ENCODE measurements around the gene HLA-DMA. TPM values are rescaled to one million over a fixed set of nuclear protein-coding genes. Genes with fewer than 3 reads are reported as not detected.
A peak's percentile ranks its signal among the peaks of the same experiment; 100 is the strongest.

Gene HLA-DMA
- total RNA-seq (2014; rRNA removed) = 1.9 and 4.0 TPM in 2 replicates
- polyA plus RNA-seq (2012) = 3.3 TPM

DNA sequence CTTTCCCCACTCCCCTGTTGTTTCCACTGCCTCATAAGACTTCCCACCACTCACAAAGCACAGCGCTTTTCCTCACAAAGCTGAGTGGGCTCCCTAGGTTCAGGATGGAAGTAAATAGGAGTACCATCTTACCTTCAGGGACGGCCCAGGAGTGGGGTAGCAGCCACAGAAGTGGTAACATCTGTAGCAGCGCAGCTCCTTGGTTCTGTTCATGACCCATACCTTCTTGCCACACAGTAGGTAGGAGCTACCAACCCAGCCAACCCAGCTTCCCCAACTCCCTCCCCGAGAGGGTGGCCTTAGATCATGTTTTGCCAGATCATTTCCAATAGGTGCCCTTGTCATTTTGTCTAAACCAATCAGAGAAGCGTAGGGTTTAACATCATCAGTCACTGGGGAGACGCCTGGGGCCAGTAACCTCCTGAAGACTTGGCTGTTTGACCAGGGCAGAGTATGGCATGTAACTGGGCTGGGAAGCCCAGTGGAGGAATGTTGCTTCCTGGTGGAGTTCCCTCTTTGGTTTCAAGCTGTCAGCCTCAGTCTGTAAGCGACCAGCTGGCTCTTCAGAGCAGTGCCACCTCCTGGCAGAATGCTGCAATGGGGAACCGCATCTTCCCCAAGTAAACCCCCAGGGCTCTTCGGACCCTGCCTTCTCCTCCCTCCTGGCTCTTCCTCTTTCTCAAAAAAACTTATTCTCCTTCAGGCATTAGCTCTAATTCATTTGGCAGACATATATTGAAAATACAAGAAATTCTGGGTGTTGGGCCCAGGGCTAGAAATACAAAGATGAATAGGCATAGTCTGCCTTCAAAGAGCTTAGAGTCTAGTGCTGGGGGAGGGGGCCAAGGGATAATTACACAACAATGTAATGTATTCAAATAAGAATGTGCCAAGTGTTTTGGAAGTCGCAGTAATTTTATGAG is at the start of gene HLA-DMA:
Gene HLA-DMA, minus strand, starts transcription at position 281 of the 923 bp plus-strand sequence. Its CDS starts 61 bp downstream, at position 220.
- DNase-seq (ENCODE audit: low read depth) = peak; percentile 95

DNA sequence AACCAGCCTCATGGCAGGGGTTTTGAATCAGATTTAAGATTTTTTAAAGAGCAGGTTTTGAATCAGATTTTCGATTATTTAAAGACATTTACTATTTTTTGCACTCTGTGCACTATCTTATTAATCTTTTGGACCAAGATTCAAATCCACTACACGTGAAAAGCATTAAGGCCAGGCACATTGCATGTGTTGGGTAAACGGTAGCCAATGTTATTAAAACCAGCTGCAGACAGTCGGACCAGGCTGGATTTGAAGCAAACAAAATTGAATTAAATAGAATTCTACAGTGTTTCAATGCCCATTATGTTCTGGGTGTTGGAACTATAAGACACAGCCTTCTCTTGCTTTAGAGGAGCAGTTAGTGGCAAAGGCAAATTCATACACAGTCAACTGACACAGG is 48.8 kb upstream of the HLA-DMA start:
- no peak for DNase-seq (ENCODE audit: low read depth)

DNA sequence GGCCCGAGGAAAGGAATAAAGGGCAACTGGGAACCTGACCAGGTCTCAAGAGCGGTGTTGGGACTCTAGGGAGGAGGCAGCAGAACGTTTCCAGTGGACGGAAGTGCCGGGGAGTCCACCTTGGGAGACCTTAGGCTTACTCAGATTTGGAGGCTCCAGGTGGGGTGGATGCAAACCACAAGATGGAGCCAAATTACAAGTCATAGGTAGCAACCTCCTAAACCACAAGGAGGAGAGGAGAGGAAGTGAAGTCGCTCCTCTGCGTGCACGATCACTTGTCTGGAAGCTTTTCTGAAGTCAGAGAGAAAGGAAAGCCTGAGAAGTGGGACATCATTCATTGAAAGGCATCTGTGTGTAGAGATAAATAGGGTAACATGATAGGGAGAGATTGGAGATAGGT is 47.2 kb upstream of the HLA-DMA start:
- no peak for DNase-seq (ENCODE audit: low read depth)

DNA sequence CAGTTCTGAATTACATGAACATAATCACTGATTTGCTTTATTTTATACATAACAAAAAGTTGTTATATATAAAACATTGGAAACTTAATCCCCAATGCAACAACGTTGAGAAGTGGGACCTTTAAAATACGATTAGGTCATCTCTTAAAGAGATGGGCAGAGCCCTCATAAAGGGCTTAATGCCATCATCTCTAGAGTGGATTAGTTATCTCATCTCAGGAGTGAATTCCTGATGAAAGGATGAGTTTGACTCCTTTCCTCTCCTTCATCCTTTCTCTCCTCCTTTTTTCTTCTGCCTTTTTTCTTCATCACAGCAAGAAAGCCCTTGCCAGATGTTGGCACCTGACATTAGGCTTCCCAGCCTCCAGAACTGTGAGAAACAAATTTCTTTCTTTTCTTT is 42.6 kb upstream of the HLA-DMA start:
- DNase-seq (ENCODE audit: low read depth) = no peak

DNA sequence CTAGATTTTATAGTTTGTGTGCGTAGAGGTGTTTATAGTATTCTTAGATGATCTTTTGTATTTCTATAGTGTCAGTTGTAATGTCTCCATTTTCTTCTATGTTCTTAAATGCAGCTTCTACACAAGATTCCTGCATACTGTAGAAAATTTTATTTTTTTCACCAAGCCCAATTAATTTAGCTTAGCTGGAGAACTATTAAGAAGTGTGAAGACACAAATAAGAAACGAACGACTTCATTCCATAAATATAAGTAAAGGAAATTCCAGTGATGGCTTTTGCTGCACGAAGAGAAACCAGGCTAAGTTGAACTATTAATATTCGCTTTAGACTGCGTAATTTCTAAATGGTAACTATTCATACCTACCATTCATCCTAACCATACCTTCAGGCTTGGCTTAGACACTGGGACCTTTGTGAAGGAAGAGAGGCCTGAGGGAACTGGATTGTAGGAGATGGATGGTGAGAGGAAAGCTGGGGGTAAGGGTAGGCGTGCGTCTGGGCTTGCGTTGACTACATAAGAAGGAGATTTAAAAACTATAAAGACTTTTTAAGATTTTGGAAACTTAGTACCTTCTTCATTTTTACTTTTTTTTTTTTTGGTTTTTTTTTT is 40.6 kb upstream of the HLA-DMA start:
- no peak for DNase-seq (ENCODE audit: low read depth)

DNA sequence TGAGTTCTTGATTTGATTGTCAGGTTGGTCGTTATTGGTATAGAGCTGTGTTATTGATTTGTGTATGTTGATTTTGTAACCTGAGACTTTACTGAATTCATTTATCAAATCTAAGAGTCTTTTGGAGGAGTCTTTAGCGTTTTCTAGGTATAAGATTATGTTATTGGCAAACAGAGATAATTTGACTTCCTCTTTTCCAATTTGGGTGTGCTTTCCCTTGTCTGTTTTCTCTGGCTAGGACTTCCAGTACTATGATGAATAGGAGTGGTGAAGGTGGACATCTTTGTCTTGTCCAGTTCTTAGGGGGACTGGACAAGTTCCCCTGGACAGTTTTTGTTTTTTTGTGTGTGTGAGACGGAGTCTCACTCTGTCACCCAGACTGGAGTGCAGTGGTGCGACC is 39.1 kb upstream of the HLA-DMA start:
- no peak for DNase-seq (ENCODE audit: low read depth)

DNA sequence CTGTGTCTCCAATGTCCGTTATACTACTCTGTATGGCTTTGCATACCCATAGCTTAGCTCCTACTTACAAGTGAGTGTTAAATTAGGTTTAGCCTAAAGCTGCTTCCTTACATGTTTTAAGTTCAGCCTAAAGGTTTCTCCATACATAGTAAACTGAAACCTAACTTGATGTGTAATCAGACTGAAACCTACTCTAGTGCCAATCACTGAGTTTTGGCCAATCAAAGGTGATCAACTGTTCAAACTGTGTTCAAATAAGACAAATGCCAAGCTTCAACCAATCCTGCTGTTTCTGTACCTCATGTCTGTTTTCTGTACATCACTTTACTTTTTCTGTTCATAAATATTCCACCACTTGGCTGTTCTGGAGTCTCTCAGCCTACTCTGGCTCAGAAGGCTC is 36.5 kb upstream of the HLA-DMA start:
- DNase-seq (ENCODE audit: low read depth) = no peak

DNA sequence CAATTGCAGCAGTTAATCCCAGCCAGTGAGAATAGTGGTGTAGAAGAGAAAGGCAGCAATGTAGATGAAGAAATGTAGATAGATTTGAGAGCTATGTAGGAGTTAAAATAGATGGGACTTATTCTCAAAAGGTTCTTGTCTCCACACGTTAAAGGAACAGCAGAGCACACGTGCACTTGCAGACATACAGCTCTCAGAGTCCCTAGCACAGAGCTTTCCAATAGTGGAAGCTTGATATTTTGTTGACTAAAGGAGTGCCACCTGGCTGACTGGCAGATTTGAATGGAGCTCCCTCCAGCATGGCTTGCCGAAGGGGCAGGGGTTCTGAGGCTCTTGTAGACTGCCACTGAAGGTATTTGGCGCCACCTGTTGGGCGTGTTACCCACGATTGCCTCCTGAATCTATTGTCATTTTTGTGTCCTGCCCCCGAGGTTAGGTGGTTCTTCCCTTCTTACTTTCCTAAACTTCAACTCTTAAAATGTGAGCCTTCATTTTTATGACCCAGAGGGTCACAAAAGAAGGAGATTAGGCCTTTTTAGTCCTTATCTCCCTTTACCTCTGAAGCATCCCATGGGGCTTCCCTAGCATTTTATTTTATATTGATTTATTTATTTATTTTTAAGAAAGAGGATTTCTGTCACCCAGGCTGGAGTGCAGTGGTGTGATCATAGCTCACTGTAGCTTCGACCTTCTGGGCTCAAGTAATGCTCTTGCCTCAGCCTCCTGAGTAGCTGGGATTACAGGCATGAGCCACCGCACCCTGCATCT is 31.9 kb upstream of the HLA-DMA start:
- peak; percentile 75 for DNase-seq (ENCODE audit: low read depth)

DNA sequence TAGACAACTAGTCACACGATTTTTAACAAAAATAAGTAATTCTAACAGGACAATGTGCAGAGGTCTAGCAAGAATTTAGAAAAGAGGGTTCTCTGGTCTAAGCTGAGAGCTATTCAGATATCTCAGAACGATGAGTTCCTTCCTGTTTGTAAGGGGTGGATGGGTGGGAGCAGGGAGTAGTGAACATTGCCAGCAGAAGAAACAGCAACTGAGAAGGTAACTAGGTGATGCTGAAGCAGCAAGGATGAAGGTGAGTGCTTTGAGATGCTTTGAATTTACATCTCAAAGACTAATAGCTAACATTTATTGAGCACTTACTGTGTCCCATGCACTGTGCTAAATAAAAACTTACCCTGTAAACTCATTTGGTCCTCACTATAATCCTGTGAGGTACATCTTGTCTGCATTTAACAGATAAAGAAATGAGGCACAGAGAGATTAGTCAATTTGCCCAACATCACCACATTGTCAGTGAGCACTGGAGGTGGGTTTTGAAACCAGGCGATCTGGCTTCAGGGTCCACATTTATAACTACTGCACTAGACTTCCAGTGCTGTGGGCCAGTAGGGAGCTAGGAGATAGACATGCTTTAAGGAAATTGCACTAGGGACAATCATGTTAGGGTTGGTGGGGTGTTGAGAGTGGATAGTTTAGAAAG is 31.2 kb upstream of the HLA-DMA start:
- DNase-seq (ENCODE audit: low read depth) = no peak

DNA sequence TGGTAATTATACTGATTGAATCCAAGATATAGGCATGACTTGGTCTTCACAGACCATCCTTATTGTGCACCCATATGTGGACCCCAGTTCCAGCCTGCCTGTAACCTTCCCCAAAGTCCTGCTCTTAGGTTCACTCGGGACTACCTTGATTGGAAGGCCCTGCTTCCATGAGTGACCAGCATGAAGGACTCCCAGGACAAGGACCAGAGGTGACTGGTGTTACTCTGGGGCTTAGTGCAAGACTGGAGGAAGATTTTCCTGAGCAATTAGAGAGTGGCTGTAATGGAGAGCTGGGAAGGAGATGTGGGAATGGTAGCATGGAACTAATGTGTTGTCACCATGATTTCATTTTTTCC is 30.6 kb upstream of the HLA-DMA start:
- DNase-seq (ENCODE audit: low read depth) = no peak

DNA sequence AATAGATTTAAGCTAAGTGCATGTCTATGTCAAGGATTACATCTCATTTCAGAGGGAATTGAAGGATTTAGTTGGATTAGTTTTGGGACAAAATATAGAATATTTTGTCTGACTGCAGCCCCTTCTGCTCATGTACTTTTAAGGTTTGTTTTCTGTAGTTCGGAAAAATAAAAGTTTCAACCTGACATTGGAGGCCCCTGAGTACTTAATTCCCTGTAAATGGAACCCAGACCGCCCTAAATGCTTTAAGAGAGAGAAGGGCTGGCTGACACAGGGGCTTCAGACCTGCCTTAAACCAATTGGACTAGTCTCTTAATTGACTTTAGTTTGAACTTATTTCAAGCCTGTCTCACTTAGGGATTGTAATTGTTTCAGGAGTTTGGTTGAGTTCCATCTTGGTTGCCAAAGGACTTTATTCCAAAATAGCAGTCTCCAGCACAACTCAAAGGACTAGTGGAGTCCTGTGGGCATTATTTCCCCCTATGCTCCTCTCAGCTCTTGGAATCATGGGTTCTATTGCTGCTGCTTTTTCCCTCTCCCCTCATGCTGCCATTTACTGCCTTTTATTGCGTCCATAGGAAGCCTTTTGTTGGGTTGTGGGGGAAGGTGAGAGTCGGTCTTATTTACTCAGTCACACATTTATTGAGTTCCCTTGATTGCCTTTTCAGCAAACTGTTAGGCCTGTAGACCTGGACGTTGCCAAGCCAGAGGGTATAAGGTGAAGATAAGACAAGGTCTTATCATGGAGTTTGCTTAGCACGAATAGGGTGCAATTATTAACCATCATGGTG is 30.0 kb upstream of the HLA-DMA start:
- DNase-seq (ENCODE audit: low read depth) = no peak

DNA sequence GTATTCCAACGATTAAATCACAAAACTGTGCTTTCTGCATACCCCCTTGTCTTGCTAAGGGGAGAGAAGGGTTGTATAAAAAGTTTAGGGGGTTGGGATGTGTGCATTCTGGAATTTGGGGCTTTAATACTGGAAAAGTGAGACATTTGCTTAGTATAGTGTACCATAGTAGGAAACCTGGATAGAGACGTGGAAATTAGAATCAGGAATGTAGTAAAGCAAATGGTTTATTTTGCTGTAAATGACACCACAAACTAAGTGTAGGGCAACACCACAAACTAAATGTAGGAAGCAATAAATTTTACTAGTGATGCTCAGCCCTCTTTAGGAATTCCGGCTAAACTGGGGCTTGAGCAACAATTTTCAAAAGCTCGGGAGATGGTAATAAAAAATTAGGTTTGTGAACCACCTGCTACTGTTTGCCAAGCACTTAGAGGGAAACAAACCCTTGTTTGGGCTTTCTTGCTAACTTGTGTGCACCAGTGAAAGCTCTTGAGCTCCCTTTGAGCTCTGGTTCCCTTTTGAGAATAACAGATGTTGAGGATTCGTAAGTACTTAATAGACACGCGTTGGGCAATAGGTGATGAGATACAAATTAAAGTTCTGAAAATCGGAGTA is 29.3 kb upstream of the HLA-DMA start:
- no peak for DNase-seq (ENCODE audit: low read depth)

DNA sequence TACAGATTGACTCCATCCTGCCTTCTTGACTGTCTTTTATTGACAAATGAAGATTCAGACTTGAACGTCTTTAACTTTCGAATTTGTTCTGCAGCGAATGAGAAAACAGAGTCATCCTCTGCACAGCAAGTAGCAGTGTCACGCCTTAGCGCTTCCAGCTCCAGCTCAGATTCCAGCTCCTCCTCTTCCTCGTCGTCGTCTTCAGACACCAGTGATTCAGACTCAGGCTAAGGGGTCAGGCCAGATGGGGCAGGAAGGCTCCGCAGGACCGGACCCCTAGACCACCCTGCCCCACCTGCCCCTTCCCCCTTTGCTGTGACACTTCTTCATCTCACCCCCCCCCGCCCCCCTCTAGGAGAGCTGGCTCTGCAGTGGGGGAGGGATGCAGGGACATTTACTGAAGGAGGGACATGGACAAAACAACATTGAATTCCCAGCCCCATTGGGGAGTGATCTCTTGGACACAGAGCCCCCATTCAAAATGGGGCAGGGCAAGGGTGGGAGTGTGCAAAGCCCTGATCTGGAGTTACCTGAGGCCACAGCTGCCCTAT is 27.7 kb upstream of the HLA-DMA start:
- DNase-seq (ENCODE audit: low read depth) = no peak

DNA sequence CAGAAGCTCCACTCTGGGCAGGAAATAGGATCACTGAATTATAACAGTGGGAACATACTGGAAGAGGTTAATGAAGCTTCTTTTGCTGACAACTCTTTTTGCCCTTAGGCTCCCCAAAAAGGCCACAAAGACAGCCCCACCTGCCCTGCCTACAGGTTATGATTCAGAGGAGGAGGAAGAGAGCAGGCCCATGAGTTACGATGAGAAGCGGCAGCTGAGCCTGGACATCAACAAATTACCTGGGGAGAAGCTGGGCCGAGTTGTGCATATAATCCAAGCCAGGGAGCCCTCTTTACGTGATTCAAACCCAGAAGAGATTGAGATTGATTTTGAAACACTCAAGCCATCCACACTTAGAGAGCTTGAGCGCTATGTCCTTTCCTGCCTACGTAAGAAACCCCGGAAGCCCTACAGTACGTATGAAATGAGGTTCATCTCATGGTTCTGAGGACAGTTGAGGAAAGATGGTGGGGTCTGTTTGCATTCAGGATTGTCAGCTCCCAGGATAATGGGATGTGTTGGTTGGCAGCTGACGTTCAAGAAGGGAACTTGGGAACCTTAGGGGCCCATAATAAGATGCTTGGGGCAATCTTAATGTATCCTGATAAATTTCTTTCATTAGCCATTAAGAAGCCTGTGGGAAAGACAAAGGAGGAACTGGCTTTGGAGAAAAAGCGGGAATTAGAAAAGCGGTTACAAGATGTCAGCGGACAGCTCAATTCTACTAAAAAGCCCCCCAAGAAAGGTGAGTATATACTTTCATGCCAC is 27.0 kb upstream of the HLA-DMA start:
- no peak for DNase-seq (ENCODE audit: low read depth)

DNA sequence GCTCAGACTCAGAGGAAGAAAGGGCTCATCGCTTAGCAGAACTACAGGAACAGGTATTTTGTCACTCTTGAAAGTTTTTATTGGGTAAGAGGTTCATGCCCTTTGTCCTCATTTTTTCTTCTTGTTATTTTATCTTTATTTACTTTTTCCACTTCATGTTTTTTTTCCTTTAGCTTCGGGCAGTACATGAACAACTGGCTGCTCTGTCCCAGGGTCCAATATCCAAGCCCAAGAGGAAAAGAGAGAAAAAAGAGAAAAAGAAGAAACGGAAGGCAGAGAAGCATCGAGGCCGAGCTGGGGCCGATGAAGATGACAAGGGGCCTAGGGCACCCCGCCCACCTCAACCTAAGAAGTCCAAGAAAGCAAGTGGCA is 25.0 kb upstream of the HLA-DMA start:
- DNase-seq (ENCODE audit: low read depth) = no peak

DNA sequence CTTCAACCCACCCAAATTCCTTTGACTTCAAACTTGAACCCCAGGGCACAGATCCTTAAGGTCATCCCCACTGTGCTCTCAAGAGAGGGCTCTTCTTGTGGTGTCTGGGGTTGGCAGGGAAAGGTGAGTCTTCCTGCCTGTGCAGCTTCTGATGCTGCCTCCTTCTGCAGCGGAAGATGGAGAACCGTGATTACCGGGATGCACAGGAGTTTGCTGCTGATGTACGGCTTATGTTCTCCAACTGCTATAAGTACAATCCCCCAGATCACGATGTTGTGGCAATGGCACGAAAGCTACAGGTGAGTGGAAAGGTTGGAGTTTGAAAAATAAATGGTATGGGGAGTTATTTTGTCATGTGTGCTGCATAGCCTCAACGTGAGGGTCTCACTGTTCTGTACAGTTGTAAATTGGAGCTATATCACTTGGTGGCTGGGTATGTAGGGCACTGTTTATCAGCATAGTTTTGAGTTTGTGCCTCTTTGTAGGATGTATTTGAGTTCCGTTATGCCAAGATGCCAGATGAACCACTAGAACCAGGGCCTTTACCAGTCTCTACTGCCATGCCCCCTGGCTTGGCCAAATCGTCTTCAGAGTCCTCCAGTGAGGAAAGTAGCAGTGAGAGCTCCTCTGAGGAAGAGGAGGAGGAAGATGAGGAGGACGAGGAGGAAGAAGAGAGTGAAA is 24.5 kb upstream of the HLA-DMA start:
- no peak for DNase-seq (ENCODE audit: low read depth)

DNA sequence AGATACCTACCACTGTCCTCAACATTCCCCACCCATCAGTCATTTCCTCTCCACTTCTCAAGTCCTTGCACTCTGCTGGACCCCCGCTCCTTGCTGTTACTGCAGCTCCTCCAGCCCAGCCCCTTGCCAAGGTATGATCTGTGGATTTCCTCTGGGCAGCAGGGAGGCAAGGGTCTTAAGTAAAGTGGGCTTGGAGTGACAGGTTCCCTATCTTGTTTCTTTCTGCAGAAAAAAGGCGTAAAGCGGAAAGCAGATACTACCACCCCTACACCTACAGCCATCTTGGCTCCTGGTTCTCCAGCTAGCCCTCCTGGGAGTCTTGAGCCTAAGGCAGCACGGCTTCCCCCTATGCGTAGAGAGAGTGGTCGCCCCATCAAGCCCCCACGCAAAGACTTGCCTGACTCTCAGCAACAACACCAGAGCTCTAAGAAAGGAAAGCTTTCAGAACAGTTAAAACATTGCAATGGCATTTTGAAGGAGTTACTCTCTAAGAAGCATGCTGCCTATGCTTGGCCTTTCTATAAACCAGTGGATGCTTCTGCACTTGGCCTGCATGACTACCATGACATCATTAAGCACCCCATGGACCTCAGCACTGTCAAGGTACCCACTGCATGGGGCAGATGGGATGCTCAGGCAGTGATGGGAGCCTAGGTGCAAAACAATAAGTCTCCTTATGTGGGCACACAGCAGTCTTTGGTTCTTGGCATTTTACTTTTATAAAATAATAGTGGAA is 23.6 kb upstream of the HLA-DMA start:
- DNase-seq (ENCODE audit: low read depth) = no peak

DNA sequence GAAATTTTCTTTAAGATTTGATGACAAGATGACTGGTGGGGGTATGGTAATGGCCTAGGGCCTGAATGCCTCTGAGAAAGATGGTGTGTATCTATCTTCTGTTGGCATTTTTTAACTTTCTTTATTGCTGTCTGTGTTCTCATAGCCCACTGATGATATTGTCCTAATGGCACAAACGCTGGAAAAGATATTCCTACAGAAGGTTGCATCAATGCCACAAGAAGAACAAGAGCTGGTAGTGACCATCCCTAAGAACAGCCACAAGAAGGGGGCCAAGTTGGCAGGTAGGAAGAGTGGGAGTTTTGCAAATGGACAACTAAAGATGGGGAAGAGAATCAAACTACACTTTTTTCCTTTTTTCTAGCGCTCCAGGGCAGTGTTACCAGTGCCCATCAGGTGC is 23.0 kb upstream of the HLA-DMA start:
- no peak for DNase-seq (ENCODE audit: low read depth)

All from LHCN-M2 (cell line).